ENCODE results near the gene SGMS1.

- no peak for TF ChIP-seq POLR2A (IDR thresholded peaks at IDR 0.05)
- no peak for TF ChIP-seq CTCF (IDR thresholded peaks at IDR 0.05)
These were observed 276.4 kb downstream of the SGMS1 start for GRCh38 chr10:50347394-50347802.
